ENCODE results near the gene TRPV6.

TRPV6 gene

GRCh38 chr7:142842251-142842766 lies 43.2 kb downstream of the TRPV6 start:
- Histone ChIP-seq H3K9ac (ENCODE audit: low read length) (no peak overlapping the region), H3K27me3 (ENCODE audit: low read length) (no peaks in the 10 kb centered on the region), H3K9me3 (ENCODE audit: insufficient read depth, low read length) (no peaks in the 10 kb centered on the region), H3K9me2 (replicated peaks; ENCODE audit: insufficient read depth, low read length) (no peaks in the 10 kb centered on the region), H3K36me3 (ENCODE audit: low read length) (no peaks in the 10 kb centered on the region), H3F3A (ENCODE audit: insufficient read depth) (no peaks in the 10 kb centered on the region; the same call in 1 of the 2 replicates), H3K4me3 (ENCODE audit: insufficient read depth, low read length, poor library complexity, severe bottlenecking) (no peak overlapping the region), H4K20me1 (ENCODE audit: low read depth, low read length) (no peaks in the 10 kb centered on the region), H3K27ac (ENCODE audit: low read depth, low read length) (no peak overlapping the region), H3K79me2 (ENCODE audit: insufficient read depth, low read length) (no peaks in the 10 kb centered on the region), H3K4me2 (ENCODE audit: low read depth, low read length, poor library complexity, severe bottlenecking) (no peak overlapping the region), H2AFZ (ENCODE audit: low read depth, low read length, severe bottlenecking) (no peak overlapping the region)
- TF ChIP-seq CTCF (IDR thresholded peaks at IDR 0.05; ENCODE audit: insufficient read depth, low read length, poor library complexity, severe bottlenecking) (no peak), EZH2phosphoT487 (conservative IDR thresholded peaks at IDR 0.05; ENCODE audit: low read length) (no peak)

GRCh38 chr7:142838461-142839213 lies 46.9 kb downstream of the TRPV6 start:
- Histone ChIP-seq H3K4me2 (ENCODE audit: low read depth, low read length, poor library complexity, severe bottlenecking) (no peak overlapping the region), H3K4me3 (ENCODE audit: insufficient read depth, low read length, poor library complexity, severe bottlenecking) (no peak overlapping the region), H2AFZ (ENCODE audit: low read depth, low read length, severe bottlenecking) (no peak overlapping the region)

GRCh38 chr7:142836426-142836825 lies 49.1 kb downstream of the TRPV6 start:
- H3K9ac ChIP-seq (ENCODE audit: low read length), result no peak overlapping the region
- no peaks in the 10 kb centered on the region for H3F3A ChIP-seq (ENCODE audit: insufficient read depth)
- no peak overlapping the region for H2AFZ ChIP-seq (ENCODE audit: low read depth, low read length, severe bottlenecking)
- no peaks in the 10 kb centered on the region for H4K20me1 ChIP-seq (ENCODE audit: low read depth, low read length)
- H3K9me2 ChIP-seq (replicated peaks; ENCODE audit: insufficient read depth, low read length), result no peaks in the 10 kb centered on the region
- H3K4me2 ChIP-seq (ENCODE audit: low read depth, low read length, poor library complexity, severe bottlenecking), result no peak overlapping the region
- no peaks in the 10 kb centered on the region for H3K9me3 ChIP-seq (ENCODE audit: insufficient read depth, low read length)
- no peaks in the 10 kb centered on the region for H3K27me3 ChIP-seq (ENCODE audit: low read length)
- no peaks in the 10 kb centered on the region for H3K36me3 ChIP-seq (ENCODE audit: low read length)
- H3K79me2 ChIP-seq (ENCODE audit: insufficient read depth, low read length), result no peaks in the 10 kb centered on the region
- no peak overlapping the region for H3K27ac ChIP-seq (ENCODE audit: low read depth, low read length)
- TF ChIP-seq EZH2phosphoT487 (conservative IDR thresholded peaks at IDR 0.05; ENCODE audit: low read length) (no peak), CTCF (IDR thresholded peaks at IDR 0.05; ENCODE audit: insufficient read depth, low read length, poor library complexity, severe bottlenecking) (no peak)
- H3K4me3 ChIP-seq (ENCODE audit: insufficient read depth, low read length, poor library complexity, severe bottlenecking), result no peak overlapping the region

More at GRCh38 chr7:142838461-142839213, 46.9 kb downstream of the TRPV6 start:
- H3K27ac ChIP-seq (ENCODE audit: low read depth, low read length), result no peak overlapping the region
- H3F3A ChIP-seq (ENCODE audit: insufficient read depth), result no peaks in the 10 kb centered on the region
- H3K36me3 ChIP-seq (ENCODE audit: low read length), result no peaks in the 10 kb centered on the region
- H3K79me2 ChIP-seq (ENCODE audit: insufficient read depth, low read length), result no peaks in the 10 kb centered on the region
- no peaks in the 10 kb centered on the region for H4K20me1 ChIP-seq (ENCODE audit: low read depth, low read length)
- H3K9ac ChIP-seq (ENCODE audit: low read length), result no peak overlapping the region
- H3K9me3 ChIP-seq (ENCODE audit: insufficient read depth, low read length), result no peaks in the 10 kb centered on the region
- no peaks in the 10 kb centered on the region for H3K27me3 ChIP-seq (ENCODE audit: low read length)
- TF ChIP-seq CTCF (IDR thresholded peaks at IDR 0.05; ENCODE audit: insufficient read depth, low read length, poor library complexity, severe bottlenecking), result no peak
- no peak for TF ChIP-seq EZH2phosphoT487 (conservative IDR thresholded peaks at IDR 0.05; ENCODE audit: low read length)
- H3K9me2 ChIP-seq (replicated peaks; ENCODE audit: insufficient read depth, low read length), result no peaks in the 10 kb centered on the region
